ENCODE measurements around the gene HMX1.

Gene HMX1

DNA sequence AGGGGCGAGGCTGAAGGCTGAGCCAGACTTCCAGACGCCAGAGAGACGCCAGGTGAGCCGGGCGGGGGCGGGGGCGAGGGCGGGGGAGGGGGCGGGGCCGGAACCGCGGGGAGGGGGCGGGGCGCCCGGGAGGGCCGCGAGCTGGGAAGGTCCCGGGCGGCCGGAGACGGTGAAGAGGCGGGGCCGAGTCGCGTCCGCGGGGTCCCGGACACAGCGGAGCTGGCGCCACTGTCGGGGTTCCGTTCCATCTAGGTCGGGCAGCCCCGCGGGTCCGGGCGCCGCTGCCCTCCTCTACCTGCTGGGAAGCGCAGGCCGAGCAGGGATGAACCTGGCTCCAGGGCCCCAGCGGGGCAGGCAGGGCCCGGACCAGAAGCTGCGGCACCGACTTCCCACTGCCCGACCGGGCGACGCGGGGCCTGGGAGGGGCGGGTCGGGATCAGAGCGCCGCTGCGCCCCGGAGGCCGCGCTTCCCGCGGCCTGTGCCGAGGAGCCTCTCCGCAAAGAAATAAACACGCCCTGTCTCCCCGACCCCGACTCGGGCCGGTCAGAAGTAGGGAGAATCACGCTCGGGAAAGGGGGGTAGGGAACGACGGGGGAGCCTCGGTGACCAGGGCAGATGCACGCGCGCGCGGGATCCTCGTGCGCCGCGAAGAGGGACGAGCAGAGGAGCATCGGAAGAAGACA is 10.6 kb downstream of the HMX1 start:
- Histone ChIP-seq H3K27me3 (ENCODE audit: control insufficient read depth, insufficient read depth, low read length) (peaks cover 94% of the 10 kb centered on the region), H3K9me3 (ENCODE audit: control insufficient read depth, low read length) (no peaks in the 10 kb centered on the region), H3K4me1 (ENCODE audit: control insufficient read depth, insufficient read depth, low read length) (no peaks in the 10 kb centered on the region), H3K4me3 (ENCODE audit: low read length) (no peak overlapping the region), H3K36me3 (ENCODE audit: control insufficient read depth, insufficient read depth, low read length) (no peaks in the 10 kb centered on the region), H3K9ac (ENCODE audit: low read length) (no peak overlapping the region)

- no peaks in the 10 kb centered on the region for H3K9me3 ChIP-seq (ENCODE audit: control insufficient read depth, low read length)
- peaks cover 96% of the 10 kb centered on the region for H3K27me3 ChIP-seq (ENCODE audit: control insufficient read depth, insufficient read depth, low read length)
- no peak overlapping the region for H3K9ac ChIP-seq (ENCODE audit: low read length)
- no peaks in the 10 kb centered on the region for H3K4me1 ChIP-seq (ENCODE audit: control insufficient read depth, insufficient read depth, low read length)
- H3K4me3 ChIP-seq (ENCODE audit: low read length): no peak overlapping the region
- H3K36me3 ChIP-seq (ENCODE audit: control insufficient read depth, insufficient read depth, low read length): no peaks in the 10 kb centered on the region
Observed at GRCh38 chr4:8860096-8860891, 11.3 kb downstream of the HMX1 start.

DNA sequence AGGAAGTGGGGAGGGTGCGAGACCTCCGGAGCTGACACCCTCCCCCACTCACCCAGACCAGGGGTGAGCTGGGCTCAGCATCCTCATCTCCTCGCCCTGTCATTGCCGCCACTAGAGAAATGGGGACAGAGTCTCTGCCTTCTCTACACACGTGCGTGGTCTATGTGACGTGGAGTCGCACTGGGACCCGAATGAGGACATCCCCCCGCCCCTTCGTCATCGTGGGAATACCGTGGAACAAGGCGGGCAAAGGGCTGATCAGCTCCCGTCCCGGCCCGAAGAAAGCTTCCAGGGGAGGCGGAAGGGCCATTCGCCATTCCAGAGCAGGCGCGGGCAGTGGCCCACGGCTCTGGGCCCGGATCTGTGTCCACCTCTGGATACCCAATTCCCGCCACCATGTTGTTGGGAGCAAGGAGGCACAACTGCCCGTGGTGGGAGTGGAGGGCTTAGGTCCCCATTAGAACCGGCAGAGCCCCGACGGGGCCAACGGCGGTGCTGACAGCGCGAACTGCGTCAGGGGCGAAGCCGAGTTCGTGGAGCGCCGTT is 12.0 kb downstream of the HMX1 start:
- Histone ChIP-seq H3K36me3 (ENCODE audit: control insufficient read depth, insufficient read depth, low read length) (no peaks in the 10 kb centered on the region), H3K4me1 (ENCODE audit: control insufficient read depth, insufficient read depth, low read length) (no peaks in the 10 kb centered on the region)

DNA sequence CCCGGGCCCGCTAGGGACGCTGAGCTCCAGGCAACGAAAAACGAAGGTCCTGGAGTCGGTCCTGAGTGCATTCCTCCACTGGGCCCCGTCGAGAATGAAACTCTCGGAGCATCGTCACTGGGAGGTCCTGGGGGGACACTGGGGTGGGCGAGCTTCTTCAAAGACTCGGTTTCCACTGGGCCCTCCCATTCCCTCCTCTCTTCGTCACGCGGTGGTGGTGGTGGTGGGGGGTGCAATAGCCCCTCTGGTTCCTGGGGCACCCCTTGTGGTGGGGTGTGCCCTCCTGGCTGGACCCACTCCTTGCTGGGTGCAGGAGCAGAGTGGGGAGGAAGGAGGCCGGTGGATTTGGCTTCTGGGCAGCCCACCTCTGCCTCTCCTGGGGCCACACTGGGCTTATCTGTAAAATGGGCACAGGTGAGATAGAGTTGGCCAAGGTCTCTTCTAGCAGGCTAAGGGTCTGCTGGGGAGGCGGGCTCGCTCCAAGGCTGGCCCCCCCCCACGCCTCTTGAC is 12.9 kb downstream of the HMX1 start:
- Histone ChIP-seq H3K36me3 (ENCODE audit: control insufficient read depth, insufficient read depth, low read length) (no peaks in the 10 kb centered on the region), H3K9ac (ENCODE audit: low read length) (no peak overlapping the region), H3K4me3 (ENCODE audit: low read length) (no peak overlapping the region), H3K9me3 (ENCODE audit: control insufficient read depth, low read length) (no peaks in the 10 kb centered on the region), H3K27me3 (ENCODE audit: control insufficient read depth, insufficient read depth, low read length) (peaks cover 96% of the 10 kb centered on the region), H3K4me1 (ENCODE audit: control insufficient read depth, insufficient read depth, low read length) (no peaks in the 10 kb centered on the region)

More for the DNA sequence above, 12.0 kb downstream of the HMX1 start:
- H3K9me3 ChIP-seq (ENCODE audit: control insufficient read depth, low read length): no peaks in the 10 kb centered on the region
- H3K27me3 ChIP-seq (ENCODE audit: control insufficient read depth, insufficient read depth, low read length): peaks cover 96% of the 10 kb centered on the region
- no peak overlapping the region for H3K4me3 ChIP-seq (ENCODE audit: low read length)
- no peak overlapping the region for H3K9ac ChIP-seq (ENCODE audit: low read length)

DNA sequence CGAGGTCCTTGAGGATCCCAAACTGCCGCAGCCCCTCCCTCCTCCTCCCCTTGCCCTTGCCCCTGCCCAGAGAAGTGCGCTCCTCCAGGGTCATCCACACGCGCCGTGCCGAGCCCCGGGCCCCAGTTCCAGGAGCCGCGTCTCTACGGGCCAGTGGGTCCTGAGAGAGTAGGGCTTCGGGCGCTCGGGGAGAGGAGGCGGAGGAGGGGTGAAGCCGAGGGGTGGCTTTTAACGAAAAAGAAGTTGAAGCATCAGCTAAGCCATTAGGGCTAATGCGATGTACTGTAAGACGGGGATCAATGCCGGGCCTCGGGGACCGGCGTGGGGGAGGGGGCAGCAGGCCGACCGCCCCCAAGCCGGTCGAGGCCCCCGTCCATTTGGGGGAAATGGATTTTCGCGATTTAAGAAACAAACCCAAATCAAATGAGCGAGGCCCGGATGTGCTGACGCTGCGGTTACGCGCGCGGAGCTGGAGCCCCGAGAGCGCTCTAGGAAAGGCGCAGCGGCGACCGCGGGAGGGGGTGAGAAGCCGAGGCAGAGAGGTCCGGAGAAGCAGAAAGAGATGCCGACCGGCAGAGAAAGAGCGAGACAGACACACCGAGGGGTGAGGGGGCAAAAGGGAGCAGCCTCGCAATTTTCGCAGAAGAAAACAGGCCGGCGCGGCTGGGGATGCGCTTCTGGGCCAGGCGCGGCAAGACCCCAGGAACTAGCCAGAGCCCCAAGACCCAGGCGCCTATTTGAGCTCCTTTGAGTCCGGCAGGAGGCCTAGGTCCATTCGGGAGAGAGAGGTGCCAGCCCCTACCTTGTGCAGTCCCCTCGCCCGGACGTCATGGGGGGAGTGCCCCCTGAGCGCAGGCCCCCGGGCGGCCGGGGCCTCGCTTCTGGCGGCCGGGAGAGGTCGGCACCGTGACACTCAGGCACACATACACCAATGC is 13.6 kb downstream of the HMX1 start:
- Histone ChIP-seq H3K9me3 (ENCODE audit: control insufficient read depth, low read length) (no peaks in the 10 kb centered on the region), H3K9ac (ENCODE audit: low read length) (no peak overlapping the region), H3K4me3 (ENCODE audit: low read length) (no peak overlapping the region), H3K4me1 (ENCODE audit: control insufficient read depth, insufficient read depth, low read length) (no peaks in the 10 kb centered on the region), H3K36me3 (ENCODE audit: control insufficient read depth, insufficient read depth, low read length) (no peaks in the 10 kb centered on the region), H3K27me3 (ENCODE audit: control insufficient read depth, insufficient read depth, low read length) (peaks cover 94% of the 10 kb centered on the region)

GRCh38 chr4:8856835-8857621 is 14.6 kb downstream of the HMX1 start:
- Histone ChIP-seq H3K9me3 (ENCODE audit: control insufficient read depth, low read length) (no peaks in the 10 kb centered on the region), H3K36me3 (ENCODE audit: control insufficient read depth, insufficient read depth, low read length) (no peaks in the 10 kb centered on the region), H3K4me1 (ENCODE audit: control insufficient read depth, insufficient read depth, low read length) (no peaks in the 10 kb centered on the region), H3K4me3 (ENCODE audit: low read length) (no peak overlapping the region), H3K9ac (ENCODE audit: low read length) (no peak overlapping the region), H3K27me3 (ENCODE audit: control insufficient read depth, insufficient read depth, low read length) (peaks cover 89% of the 10 kb centered on the region)

DNA sequence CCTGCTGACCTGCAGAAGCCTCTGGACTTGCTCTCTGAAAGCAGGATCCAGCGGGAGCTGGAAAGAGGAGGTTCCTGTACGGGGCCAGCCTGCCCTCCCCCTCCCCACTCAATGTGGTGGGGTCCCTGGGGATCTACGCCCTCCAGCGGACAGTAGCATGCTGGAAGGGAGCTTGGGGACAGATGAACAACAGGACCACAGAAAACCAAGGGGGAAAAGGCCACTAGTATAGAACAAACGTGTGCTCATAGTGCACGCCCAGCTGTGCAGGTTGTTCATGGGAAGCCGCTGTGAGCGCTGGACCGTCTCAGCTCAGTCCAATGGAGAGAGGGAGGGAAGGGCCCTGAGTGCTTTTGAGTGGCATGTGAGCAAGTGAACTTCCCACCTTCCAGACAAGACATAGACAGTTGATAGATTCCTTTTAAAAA is 15.8 kb downstream of the HMX1 start:
- Histone ChIP-seq H3K4me3 (ENCODE audit: low read length) (no peak overlapping the region), H3K9me3 (ENCODE audit: control insufficient read depth, low read length) (no peaks in the 10 kb centered on the region), H3K4me1 (ENCODE audit: control insufficient read depth, insufficient read depth, low read length) (no peaks in the 10 kb centered on the region), H3K27me3 (ENCODE audit: control insufficient read depth, insufficient read depth, low read length) (peaks cover 78% of the 10 kb centered on the region), H3K9ac (ENCODE audit: low read length) (no peak overlapping the region), H3K36me3 (ENCODE audit: control insufficient read depth, insufficient read depth, low read length) (no peaks in the 10 kb centered on the region)

DNA sequence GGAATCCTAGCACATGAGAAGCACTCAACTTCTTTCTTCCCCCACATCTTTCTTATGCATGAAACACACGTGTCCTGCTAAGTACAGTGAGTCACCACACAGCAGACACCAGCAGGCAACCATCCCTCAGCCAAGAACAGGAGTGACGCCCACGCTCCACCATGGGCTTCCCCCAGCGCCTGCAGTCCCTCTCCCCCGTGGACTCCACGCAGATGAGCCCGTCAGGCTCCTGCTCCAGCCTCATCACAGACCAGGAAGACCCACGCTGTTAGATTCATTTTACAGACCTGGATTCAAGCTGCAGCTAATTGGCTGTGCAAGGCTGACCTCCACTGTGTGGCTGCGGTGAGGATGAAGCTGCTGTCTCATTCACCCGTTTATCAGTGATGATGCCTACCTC is 16.7 kb downstream of the HMX1 start:
- Histone ChIP-seq H3K9me3 (ENCODE audit: control insufficient read depth, low read length) (no peaks in the 10 kb centered on the region), H3K9ac (ENCODE audit: low read length) (no peak overlapping the region), H3K4me3 (ENCODE audit: low read length) (no peak overlapping the region), H3K36me3 (ENCODE audit: control insufficient read depth, insufficient read depth, low read length) (no peaks in the 10 kb centered on the region), H3K27me3 (ENCODE audit: control insufficient read depth, insufficient read depth, low read length) (peaks cover 72% of the 10 kb centered on the region), H3K4me1 (ENCODE audit: control insufficient read depth, insufficient read depth, low read length) (no peaks in the 10 kb centered on the region)

- Histone ChIP-seq H3K9ac (ENCODE audit: low read length) (no peak overlapping the region), H3K4me1 (ENCODE audit: control insufficient read depth, insufficient read depth, low read length) (no peaks in the 10 kb centered on the region), H3K27me3 (ENCODE audit: control insufficient read depth, insufficient read depth, low read length) (peaks cover 63% of the 10 kb centered on the region), H3K4me3 (ENCODE audit: low read length) (no peak overlapping the region), H3K36me3 (ENCODE audit: control insufficient read depth, insufficient read depth, low read length) (no peaks in the 10 kb centered on the region), H3K9me3 (ENCODE audit: control insufficient read depth, low read length) (no peaks in the 10 kb centered on the region)
Observed at GRCh38 chr4:8854016-8854415, 17.6 kb downstream of the HMX1 start.

GRCh38 chr4:8853249-8853648 is 18.4 kb downstream of the HMX1 start:
- Histone ChIP-seq H3K4me1 (ENCODE audit: control insufficient read depth, insufficient read depth, low read length) (no peaks in the 10 kb centered on the region), H3K36me3 (ENCODE audit: control insufficient read depth, insufficient read depth, low read length) (no peaks in the 10 kb centered on the region), H3K27me3 (ENCODE audit: control insufficient read depth, insufficient read depth, low read length) (peaks cover 55% of the 10 kb centered on the region)

DNA sequence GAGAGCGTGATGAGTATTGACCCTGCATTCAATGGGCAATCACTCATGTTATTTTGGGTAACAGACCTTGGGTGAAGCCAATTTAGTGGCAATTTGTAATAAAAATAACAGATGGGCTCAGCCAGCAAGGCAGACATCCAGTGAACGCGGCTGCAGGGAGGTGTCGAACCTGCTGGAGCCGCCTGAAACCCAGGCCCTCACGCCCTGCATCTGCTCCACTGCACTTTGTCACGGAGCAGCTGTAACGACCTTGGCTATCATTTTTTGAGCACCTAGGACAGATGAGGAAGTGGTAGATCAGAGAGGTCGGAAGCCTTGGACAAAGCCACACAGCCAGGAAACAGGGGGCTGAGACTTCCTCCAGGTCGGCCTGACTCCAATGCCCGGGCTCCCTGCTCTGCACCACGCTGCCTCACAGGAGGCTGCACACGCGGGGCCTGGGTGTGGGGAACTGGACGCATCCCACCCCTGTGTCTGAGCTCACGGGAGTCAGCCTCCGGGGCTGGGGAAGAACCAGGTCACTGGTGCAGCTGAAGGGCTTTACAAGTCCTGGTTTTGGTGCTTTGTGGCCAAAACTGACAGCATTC is 19.4 kb downstream of the HMX1 start:
- H3K4me1 ChIP-seq (ENCODE audit: control insufficient read depth, insufficient read depth, low read length): no peaks in the 10 kb centered on the region
- no peaks in the 10 kb centered on the region for H3K9me3 ChIP-seq (ENCODE audit: control insufficient read depth, low read length)
- H3K36me3 ChIP-seq (ENCODE audit: control insufficient read depth, insufficient read depth, low read length): no peaks in the 10 kb centered on the region
- no peak overlapping the region for H3K9ac ChIP-seq (ENCODE audit: low read length)
- H3K4me3 ChIP-seq (ENCODE audit: low read length): no peak overlapping the region
- H3K27me3 ChIP-seq (ENCODE audit: control insufficient read depth, insufficient read depth, low read length): peaks cover 44% of the 10 kb centered on the region

More at GRCh38 chr4:8853249-8853648, 18.4 kb downstream of the HMX1 start:
- Histone ChIP-seq H3K9ac (ENCODE audit: low read length) (no peak overlapping the region), H3K4me3 (ENCODE audit: low read length) (no peak overlapping the region), H3K9me3 (ENCODE audit: control insufficient read depth, low read length) (no peaks in the 10 kb centered on the region)

Measured in mucosa of stomach (tissue), 1 donor.